KMS-11 (cell line): ENCODE results near the gene HECTD2.

Experiments used
- H2AFZ ChIP-seq: fragments of 200-600 bp; sonication (generic); 2 replicates; pipeline ENCODE4 v1.6.1; 2016; ENCODE audit warnings: antibody characterized with exemption, mixed run types, low read depth
- H3K27ac ChIP-seq: fragments of 200-600 bp; sonication (generic); 2 replicates; pipeline ENCODE4 v1.6.1; 2016; ENCODE audit warnings: mild to moderate bottlenecking, mixed run types
- H3K27me3 ChIP-seq: fragments of 200-600 bp; sonication (generic); 2 replicates; pipeline ENCODE4 v1.6.1; 2017; ENCODE audit warnings: mild to moderate bottlenecking, low read depth, mixed run types, moderate library complexity; ENCODE audit not compliant: insufficient read depth
- H3K36me3 ChIP-seq: fragments of 200-600 bp; sonication (generic); 2 replicates; pipeline ENCODE4 v1.6.1; 2017; ENCODE audit warnings: mild to moderate bottlenecking, mixed run types; ENCODE audit not compliant: insufficient read depth
- H3K4me1 ChIP-seq: fragments of 200-600 bp; sonication (generic); 2 replicates; pipeline ENCODE4 v1.6.1; 2016; ENCODE audit warnings: mild to moderate bottlenecking, low read depth, mixed run types; ENCODE audit not compliant: poor library complexity, severe bottlenecking
- H3K4me2 ChIP-seq: fragments of 200-600 bp; sonication (generic); 2 replicates; pipeline ENCODE4 v1.7.0; 2016; ENCODE audit warnings: mild to moderate bottlenecking, mixed run types
- H3K4me3 ChIP-seq: fragments of 200-600 bp; sonication (generic); IDR thresholded peaks from 2 replicates; pipeline ENCODE4 v1.6.1; 2017; ENCODE audit warnings: low read depth, low read length, mixed read lengths; ENCODE audit not compliant: insufficient read depth
- H3K79me2 ChIP-seq: fragments of 200-600 bp; sonication (generic); 2 replicates; pipeline ENCODE4 v1.6.1; 2016; ENCODE audit warnings: low read depth, mixed run types; ENCODE audit not compliant: insufficient read depth
- H3K9ac ChIP-seq: fragments of 200-600 bp; sonication (generic); 2 replicates; pipeline ENCODE4 v1.6.1; 2016; ENCODE audit warnings: mild to moderate bottlenecking, mixed run types
- H4K20me1 ChIP-seq: fragments of 200-600 bp; sonication (generic); 2 replicates; pipeline ENCODE4 v1.6.1; 2016; ENCODE audit warnings: mild to moderate bottlenecking, mixed run types; ENCODE audit not compliant: insufficient read depth
- TF ChIP-seq, protein P1 (sequence below): fragments of 200-600 bp; sonication (generic); conservative IDR thresholded peaks from 2 replicates; pipeline ENCODE4 v1.6.1; 2017; ENCODE audit warnings: low read depth, mild to moderate bottlenecking, antibody characterized with exemption, low read length, moderate library complexity, mixed read lengths

HECTD2 gene

DNA sequence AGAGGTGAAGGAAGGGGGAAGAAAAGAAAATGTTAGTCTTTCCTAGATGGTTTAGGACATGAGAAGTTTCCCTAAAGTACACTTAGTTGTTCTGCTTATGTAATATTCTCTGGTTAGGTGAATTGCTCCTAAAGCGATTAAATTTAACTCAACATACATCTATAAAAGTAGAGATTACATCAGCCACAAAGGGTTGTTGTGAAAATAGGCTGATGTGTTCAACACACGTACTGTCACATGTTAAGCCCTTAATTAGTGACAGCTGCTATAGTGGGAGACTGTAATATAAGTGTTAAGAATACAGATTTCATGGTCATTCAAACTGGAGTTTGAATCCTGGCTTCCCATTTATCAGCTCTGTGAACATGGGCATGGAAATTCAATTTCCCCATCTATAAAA lies 12.8 kb downstream of the HECTD2 start:
- no peak overlapping the region for H3K4me2 ChIP-seq
- H2AFZ ChIP-seq: no peak overlapping the region
- no peaks in the 10 kb centered on the region for H4K20me1 ChIP-seq
- no peak overlapping the region for H3K27ac ChIP-seq
- no peak overlapping the region for H3K9ac ChIP-seq
- no peak overlapping the region for H3K4me3 ChIP-seq
- TF ChIP-seq, protein P1, sequence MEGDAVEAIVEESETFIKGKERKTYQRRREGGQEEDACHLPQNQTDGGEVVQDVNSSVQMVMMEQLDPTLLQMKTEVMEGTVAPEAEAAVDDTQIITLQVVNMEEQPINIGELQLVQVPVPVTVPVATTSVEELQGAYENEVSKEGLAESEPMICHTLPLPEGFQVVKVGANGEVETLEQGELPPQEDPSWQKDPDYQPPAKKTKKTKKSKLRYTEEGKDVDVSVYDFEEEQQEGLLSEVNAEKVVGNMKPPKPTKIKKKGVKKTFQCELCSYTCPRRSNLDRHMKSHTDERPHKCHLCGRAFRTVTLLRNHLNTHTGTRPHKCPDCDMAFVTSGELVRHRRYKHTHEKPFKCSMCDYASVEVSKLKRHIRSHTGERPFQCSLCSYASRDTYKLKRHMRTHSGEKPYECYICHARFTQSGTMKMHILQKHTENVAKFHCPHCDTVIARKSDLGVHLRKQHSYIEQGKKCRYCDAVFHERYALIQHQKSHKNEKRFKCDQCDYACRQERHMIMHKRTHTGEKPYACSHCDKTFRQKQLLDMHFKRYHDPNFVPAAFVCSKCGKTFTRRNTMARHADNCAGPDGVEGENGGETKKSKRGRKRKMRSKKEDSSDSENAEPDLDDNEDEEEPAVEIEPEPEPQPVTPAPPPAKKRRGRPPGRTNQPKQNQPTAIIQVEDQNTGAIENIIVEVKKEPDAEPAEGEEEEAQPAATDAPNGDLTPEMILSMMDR: no peak
- no peaks in the 10 kb centered on the region for H3K27me3 ChIP-seq
- peaks cover 8% of the 10 kb centered on the region for H3K4me1 ChIP-seq
- H3K36me3 ChIP-seq: no peaks in the 10 kb centered on the region
- no peaks in the 10 kb centered on the region for H3K79me2 ChIP-seq

DNA sequence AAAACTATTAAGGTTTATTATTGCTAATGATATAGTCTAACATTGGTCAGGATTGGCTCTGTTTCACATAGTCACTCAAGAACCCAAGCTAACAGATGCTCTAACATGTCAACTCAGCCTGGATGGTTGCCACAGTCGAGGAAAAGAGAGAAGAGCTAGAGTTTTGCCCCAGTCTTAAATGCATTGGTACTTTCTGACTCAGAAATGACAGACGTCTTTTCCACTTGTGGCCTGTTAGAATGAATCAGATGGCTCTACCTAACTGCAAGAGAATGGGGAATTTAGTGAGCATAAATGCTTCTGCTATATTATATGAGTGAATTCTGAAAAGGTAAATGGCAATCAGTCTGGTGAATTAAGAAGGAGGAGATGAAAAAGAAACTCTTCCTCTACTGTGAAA lies 13.9 kb downstream of the HECTD2 start:
- Histone ChIP-seq H3K4me1 (no peaks in the 10 kb centered on the region), H4K20me1 (no peaks in the 10 kb centered on the region), H3K36me3 (no peaks in the 10 kb centered on the region), H2AFZ (no peak overlapping the region), H3K4me2 (no peak overlapping the region), H3K4me3 (no peak overlapping the region), H3K27me3 (no peaks in the 10 kb centered on the region), H3K27ac (no peak overlapping the region), H3K79me2 (no peaks in the 10 kb centered on the region), H3K9ac (no peak overlapping the region)
- TF ChIP-seq, protein P1: no peak

DNA sequence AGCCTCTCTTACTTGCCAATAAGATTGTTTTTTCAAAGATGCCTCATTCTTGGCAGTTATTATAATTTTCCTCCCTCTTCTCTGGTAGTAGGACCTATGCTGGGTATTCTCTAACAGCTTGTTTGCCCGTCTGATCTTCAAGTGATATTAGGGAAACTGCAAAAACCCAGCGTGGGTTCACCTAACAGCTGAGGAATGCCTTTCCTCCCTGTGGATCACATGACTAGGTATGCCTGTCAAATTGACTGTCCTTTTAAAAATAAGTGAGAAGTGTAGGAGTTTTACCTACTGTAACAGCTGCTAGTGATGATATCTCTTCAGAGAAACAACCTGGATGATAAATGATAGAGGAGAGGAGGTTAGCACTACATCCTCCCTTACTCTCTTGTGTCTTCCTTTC lies 22.0 kb downstream of the HECTD2 start:
- no peaks in the 10 kb centered on the region for H3K79me2 ChIP-seq
- no peak overlapping the region for H3K4me3 ChIP-seq
- H3K27ac ChIP-seq: no peak overlapping the region
- H3K4me2 ChIP-seq: no peak overlapping the region
- H2AFZ ChIP-seq: no peak overlapping the region
- no peaks in the 10 kb centered on the region for H4K20me1 ChIP-seq
- TF ChIP-seq, protein P1: no peak
- H3K27me3 ChIP-seq: no peaks in the 10 kb centered on the region
- H3K36me3 ChIP-seq: no peaks in the 10 kb centered on the region; the same call in 1 of the 2 replicates
- no peaks in the 10 kb centered on the region for H3K4me1 ChIP-seq
- H3K9ac ChIP-seq: no peak overlapping the region

DNA sequence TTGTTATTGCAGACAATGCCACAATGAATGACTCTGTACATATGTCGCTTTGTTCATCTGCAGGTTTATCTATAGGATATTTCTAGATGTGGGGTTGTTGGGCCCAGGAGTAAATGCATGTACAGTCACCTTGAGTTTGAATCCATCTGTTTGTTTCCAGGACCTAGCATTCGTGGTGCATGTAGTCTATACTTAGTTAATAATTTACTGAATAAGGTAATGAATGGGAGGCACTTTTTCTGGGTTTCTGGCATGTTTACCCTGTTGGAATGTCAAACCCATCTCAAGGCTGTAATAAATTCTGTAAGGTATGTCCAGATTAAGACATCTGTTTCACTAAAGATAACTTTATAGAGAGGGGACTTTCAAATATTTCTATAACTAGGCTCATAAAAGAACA lies 23.5 kb downstream of the HECTD2 start:
- Histone ChIP-seq H3K4me1 (no peaks in the 10 kb centered on the region), H3K79me2 (no peaks in the 10 kb centered on the region), H2AFZ (no peak overlapping the region), H3K4me2 (no peak overlapping the region), H3K27ac (no peak overlapping the region), H3K36me3 (no peaks in the 10 kb centered on the region; the same call in 1 of the 2 replicates), H3K9ac (no peak overlapping the region), H4K20me1 (no peaks in the 10 kb centered on the region), H3K4me3 (no peak overlapping the region), H3K27me3 (no peaks in the 10 kb centered on the region)
- TF ChIP-seq, protein P1: no peak

DNA sequence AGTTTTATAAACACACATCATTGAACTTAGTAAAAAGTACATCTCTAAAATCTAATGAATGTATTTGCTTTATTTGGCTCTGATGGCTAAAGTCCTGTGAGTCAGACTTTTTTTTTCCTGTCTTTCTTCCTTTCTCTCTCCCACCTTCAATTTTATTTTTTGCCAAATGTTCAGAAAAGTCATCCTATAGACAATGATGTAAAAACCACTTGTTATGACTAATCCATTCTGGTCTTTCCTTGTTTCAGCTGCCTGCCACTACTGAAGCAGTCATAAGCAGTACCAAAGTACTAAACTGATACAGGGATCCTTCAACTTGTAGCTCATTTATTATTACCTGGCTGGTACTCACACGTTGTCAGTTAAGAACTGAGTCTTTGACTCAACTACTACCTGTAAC lies 23.9 kb downstream of the HECTD2 start:
- Histone ChIP-seq H3K27ac (no peak overlapping the region), H3K4me2 (no peak overlapping the region), H3K27me3 (no peaks in the 10 kb centered on the region), H3K4me1 (no peaks in the 10 kb centered on the region), H3K36me3 (no peaks in the 10 kb centered on the region; the same call in 1 of the 2 replicates), H3K79me2 (no peaks in the 10 kb centered on the region), H2AFZ (no peak overlapping the region), H4K20me1 (no peaks in the 10 kb centered on the region), H3K4me3 (no peak overlapping the region), H3K9ac (no peak overlapping the region)
- TF ChIP-seq, protein P1: no peak
